Kidney (tissue), 14 donors: Measurements from ENCODE around the gene ZCCHC7. TPM values are rescaled to one million over a fixed set of nuclear protein-coding genes. Genes with fewer than 3 reads are reported as not detected.

ENCODE experiments used
- DNase-seq, 5 donors: peaks; one replicate each; pipeline ENCODE4 v3.0.0-alpha.2; 2013 to 2020
- FAIRE-seq: peaks from 2 replicates; lab custom pipeline; 2012; peaks lifted over from hg19 to GRCh38; lab: Jason Lieb, UNC
- H3K27ac ChIP-seq, 2 donors: one replicate each; pipeline ENCODE4 v1.7.0; 2013; ENCODE audit warnings: low read depth in 2 of 2, low read length in 2 of 2, inconsistent platforms in 1 of 2
- H3K27me3 ChIP-seq: one replicate; pipeline ENCODE4 v1.7.1; 2013; ENCODE audit warnings: low read length, inconsistent platforms; ENCODE audit not compliant: control insufficient read depth, insufficient read depth
- H3K36me3 ChIP-seq, 3 donors: one replicate each; pipeline versions ENCODE4 v1.7.0 to v1.7.1; 2013; ENCODE audit warnings: low read length in 3 of 3, control low read depth in 1 of 3, inconsistent platforms in 1 of 3; ENCODE audit not compliant: insufficient read depth in 3 of 3, control insufficient read depth in 2 of 3
- H3K4me1 ChIP-seq, 3 donors: one replicate each; pipeline versions ENCODE4 v1.7.0 to v1.7.1; 2013; ENCODE audit warnings: low read length in 3 of 3, inconsistent platforms in 1 of 3, low read depth in 1 of 3; ENCODE audit not compliant: control insufficient read depth in 2 of 3, insufficient read depth in 2 of 3
- H3K4me3 ChIP-seq, 3 donors: one replicate each; pipeline versions ENCODE4 v1.7.0 to v1.8.1; 2013; ENCODE audit warnings: low read length in 3 of 3, control low read depth in 1 of 3, inconsistent platforms in 1 of 3
- H3K9ac ChIP-seq, 3 donors: one replicate each; pipeline versions ENCODE4 v1.7.0 to v1.7.1; 2013; ENCODE audit warnings: low read length in 3 of 3, control low read depth in 1 of 3, inconsistent platforms in 1 of 3
- H3K9me3 ChIP-seq, 3 donors: one replicate each; pipeline versions ENCODE4 v1.7.0 to v1.7.1; 2013; ENCODE audit warnings: low read length in 3 of 3, control low read depth in 1 of 3, inconsistent platforms in 1 of 3; ENCODE audit not compliant: control insufficient read depth in 2 of 3, insufficient read depth in 1 of 3
- intact Hi-C: fragments of 100-400 bp; cut with DNase I; formaldehyde crosslinking; loops from one replicate; pipeline ENCODE4 v1.11.1; 2022
- polyA plus RNA-seq: library from polyadenylated mRNA; stranded (reverse); fragments of 350-450 nt; fragmentation: Illumina TruSeq; extraction: RNeasy Lipid Tissue Mini Kit (QIAGEN cat#74804); gene quantifications from one replicate; pipeline ENCODE4 v1.2.3, GENCODE V29; 2014; ENCODE audit warnings: low read depth, low replicate concordance; ENCODE audit not compliant: insufficient read depth
- total RNA-seq: library from RNA; stranded (reverse); fragmentation: NEBNext Ultra II Directional; extraction: Animal tissue kit (Norgen Biotek cat#: 25700); gene quantifications from one replicate; pipeline ENCODE4 v1.2.1, GENCODE V29; 2021
- TF ChIP-seq, protein P1 (sequence below): IDR thresholded peaks from 3 replicates; pipeline ENCODE4 v1.5.1; 2012; ENCODE audit warnings: mild to moderate bottlenecking, moderate library complexity, borderline replicate concordance; ENCODE audit not compliant: insufficient read depth; ENCODE audit errors: extremely low read depth
- donor health status: control.
- donor health status: control.
- donor health status: control.
- donor health status: control.
- donor health status: control.
- donor health status: DM: yes; HTN: yes; CAD: no.
- donor health status: Normal renal cell carcinoma (clear cell type).

The ZCCHC7 gene
- total and polyA plus RNA-seq, 2 donors from 2014 or later = 7.2 to 22.3 TPM

DNA sequence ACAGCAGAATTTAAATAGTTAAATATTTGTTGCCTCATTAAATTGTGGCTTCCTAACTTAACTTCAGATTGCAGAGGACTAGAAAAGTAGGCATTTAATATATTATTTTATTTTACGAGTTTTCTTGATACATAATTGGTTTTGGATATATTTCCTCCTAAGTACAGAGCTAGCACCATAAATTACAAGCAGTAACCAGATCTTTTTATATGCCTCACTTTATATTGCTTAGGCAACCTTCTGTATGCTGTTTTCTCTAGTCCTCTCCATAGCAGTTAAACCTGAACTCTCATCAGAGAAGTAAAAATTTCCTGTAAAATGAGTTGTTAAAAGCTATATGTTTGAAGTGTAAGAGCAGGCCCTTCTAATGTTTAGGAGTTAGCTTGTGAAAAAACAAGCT is 144.2 kb downstream of the ZCCHC7 start:
- TF ChIP-seq, protein P1, sequence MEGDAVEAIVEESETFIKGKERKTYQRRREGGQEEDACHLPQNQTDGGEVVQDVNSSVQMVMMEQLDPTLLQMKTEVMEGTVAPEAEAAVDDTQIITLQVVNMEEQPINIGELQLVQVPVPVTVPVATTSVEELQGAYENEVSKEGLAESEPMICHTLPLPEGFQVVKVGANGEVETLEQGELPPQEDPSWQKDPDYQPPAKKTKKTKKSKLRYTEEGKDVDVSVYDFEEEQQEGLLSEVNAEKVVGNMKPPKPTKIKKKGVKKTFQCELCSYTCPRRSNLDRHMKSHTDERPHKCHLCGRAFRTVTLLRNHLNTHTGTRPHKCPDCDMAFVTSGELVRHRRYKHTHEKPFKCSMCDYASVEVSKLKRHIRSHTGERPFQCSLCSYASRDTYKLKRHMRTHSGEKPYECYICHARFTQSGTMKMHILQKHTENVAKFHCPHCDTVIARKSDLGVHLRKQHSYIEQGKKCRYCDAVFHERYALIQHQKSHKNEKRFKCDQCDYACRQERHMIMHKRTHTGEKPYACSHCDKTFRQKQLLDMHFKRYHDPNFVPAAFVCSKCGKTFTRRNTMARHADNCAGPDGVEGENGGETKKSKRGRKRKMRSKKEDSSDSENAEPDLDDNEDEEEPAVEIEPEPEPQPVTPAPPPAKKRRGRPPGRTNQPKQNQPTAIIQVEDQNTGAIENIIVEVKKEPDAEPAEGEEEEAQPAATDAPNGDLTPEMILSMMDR = no peak
- FAIRE-seq = no peak

DNA sequence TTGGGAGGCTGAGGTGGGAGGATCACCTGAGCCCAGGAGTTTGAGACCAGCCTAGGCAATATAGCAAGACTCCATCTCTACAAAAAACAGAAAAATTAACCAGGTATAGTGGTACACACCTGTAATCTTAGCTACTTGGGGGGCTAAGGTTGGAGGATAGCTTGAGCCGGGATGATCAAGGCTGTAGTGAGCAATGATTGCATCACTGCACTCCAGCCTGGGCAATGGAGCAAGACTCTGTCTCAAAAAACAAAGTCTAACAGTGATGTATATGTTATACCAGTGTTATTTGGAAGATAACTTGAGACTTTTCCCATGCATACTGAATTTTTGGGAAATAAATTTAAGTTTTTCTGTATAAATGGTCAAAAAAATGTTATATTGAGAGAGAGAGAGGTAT is 146.3 kb downstream of the ZCCHC7 start:
- Histone ChIP-seq H3K4me3 (no peak overlapping the region), H3K27ac (no peak overlapping the region), H3K9me3 (no peaks in the 10 kb centered on the region), H3K27me3 (no peaks in the 10 kb centered on the region), H3K9ac (no peak overlapping the region), H3K4me1 (no peaks in the 10 kb centered on the region), H3K36me3 (no peaks in the 10 kb centered on the region)
- FAIRE-seq = no peak
- no peak for DNase-seq
- intact Hi-C loops = no loop called here
- TF ChIP-seq, protein P1 = no peak

More for the DNA sequence above, 144.2 kb downstream of the ZCCHC7 start:
- Histone ChIP-seq H3K4me1 (no peaks in the 10 kb centered on the region), H3K27ac (no peak overlapping the region), H3K9me3 (no peaks in the 10 kb centered on the region), H3K4me3 (no peak overlapping the region), H3K27me3 (no peaks in the 10 kb centered on the region), H3K9ac (no peak overlapping the region), H3K36me3 (no peaks in the 10 kb centered on the region)
- no peak for DNase-seq
- intact Hi-C loops = no loop called here

DNA sequence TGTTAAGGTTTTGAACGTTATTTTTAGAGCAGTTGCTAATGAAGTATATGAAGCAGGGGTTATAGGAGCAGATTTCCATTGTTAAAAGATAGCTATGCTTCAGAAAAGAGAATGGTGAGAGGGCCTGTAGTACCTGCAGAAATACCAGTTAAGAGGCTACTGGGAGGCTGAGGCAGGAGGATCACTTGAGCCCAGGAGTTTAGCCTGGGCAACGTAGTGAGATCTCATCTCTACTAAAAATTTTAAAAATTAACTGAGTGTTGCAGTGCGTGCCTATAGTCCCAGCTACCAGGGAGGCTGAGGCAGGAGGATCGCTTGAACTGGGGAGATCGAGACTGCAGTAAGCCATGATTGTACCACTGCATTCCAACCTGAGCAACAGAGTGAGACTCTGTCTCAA is 148.8 kb downstream of the ZCCHC7 start:
- intact Hi-C loops = no loop called here
- Histone ChIP-seq H3K9me3 (no peaks in the 10 kb centered on the region), H3K4me3 (no peak overlapping the region), H3K4me1 (no peaks in the 10 kb centered on the region), H3K27ac (no peak overlapping the region), H3K27me3 (no peaks in the 10 kb centered on the region), H3K9ac (no peak overlapping the region), H3K36me3 (no peaks in the 10 kb centered on the region)
- DNase-seq (no peak), FAIRE-seq (no peak)
- TF ChIP-seq, protein P1 = no peak

DNA sequence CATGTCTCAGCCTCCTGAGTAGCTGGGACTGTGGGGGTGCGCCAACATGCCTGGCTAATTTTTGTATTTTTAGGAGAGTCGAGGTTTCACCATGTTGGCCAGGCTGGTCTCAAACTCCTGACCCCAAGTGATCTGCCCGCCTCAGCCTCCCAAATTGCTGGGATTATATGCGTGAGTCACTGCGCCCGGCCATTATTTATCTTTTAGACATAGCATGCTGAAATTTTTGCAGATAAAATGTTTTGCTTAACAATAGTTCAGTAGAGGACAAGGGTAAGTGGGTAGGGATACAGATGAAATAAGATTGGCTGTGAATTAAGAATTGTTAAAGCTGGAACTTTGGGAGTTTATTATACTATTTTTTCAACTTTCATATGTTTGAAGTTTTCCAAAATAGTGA is 151.3 kb downstream of the ZCCHC7 start:
- H3K27me3 ChIP-seq = no peaks in the 10 kb centered on the region
- TF ChIP-seq, protein P1 = no peak
- DNase-seq = no peak
- FAIRE-seq = no peak
- H3K36me3 ChIP-seq = no peaks in the 10 kb centered on the region
- intact Hi-C loops = no loop called here
- no peaks in the 10 kb centered on the region for H3K9me3 ChIP-seq
- no peaks in the 10 kb centered on the region for H3K4me1 ChIP-seq
- no peak overlapping the region for H3K27ac ChIP-seq
- no peak overlapping the region for H3K9ac ChIP-seq
- no peak overlapping the region for H3K4me3 ChIP-seq
